HepG2 (cell line): ENCODE measurements around the gene DUSP12. TPM values are rescaled to one million over a fixed set of nuclear protein-coding genes. Genes with fewer than 3 reads are reported as not detected.

Source experiments
- ARNTL ChIP-seq: sonication (generic); formaldehyde crosslinking; IDR thresholded peaks from 2 replicates; pipeline ENCODE4 v1.4.0; 2020; ENCODE audit warnings: mild to moderate bottlenecking, missing genetic modification reagents
- NFYC ChIP-seq: IDR thresholded peaks from 2 replicates; pipeline ENCODE4 v1.6.1; 2016; ENCODE audit warnings: missing genetic modification reagents, missing compliant biosample characterization
- NPAS2 ChIP-seq: sonication (generic); formaldehyde crosslinking; IDR thresholded peaks from 2 replicates; pipeline ENCODE4 v1.8.0; 2022; ENCODE audit warnings: mild to moderate bottlenecking, missing genetic modification reagents, borderline replicate concordance
- POLR2A ChIP-seq, 2 experiments: IDR thresholded peaks; 2 replicates each; pipeline ENCODE4 v1.6.1; 2011; ENCODE audit warnings: low read depth in 2 of 2, low read length in 2 of 2, mild to moderate bottlenecking in 1 of 2, moderate library complexity in 1 of 2; ENCODE audit not compliant: insufficient read depth in 1 of 2
- SKI ChIP-seq: fragments of 450-650 bp; IDR thresholded peaks from one replicate; pipeline ENCODE4 v1.6.1; 2018; ENCODE audit warnings: mild to moderate bottlenecking; ENCODE audit not compliant: partially characterized antibody
- TBX2 ChIP-seq: sonication (generic); formaldehyde crosslinking; IDR thresholded peaks from 2 replicates; pipeline ENCODE4 v1.5.0; 2020; ENCODE audit warnings: missing genetic modification reagents, mild to moderate bottlenecking, borderline replicate concordance
- ZBTB21 ChIP-seq: sonication (generic); formaldehyde crosslinking; IDR thresholded peaks from 2 replicates; pipeline ENCODE4 v1.4.0; 2020; ENCODE audit warnings: missing genetic modification reagents
- ZFP37 ChIP-seq: sonication (generic); formaldehyde crosslinking; IDR thresholded peaks from 2 replicates; pipeline ENCODE4 v1.4.0; 2020; ENCODE audit warnings: missing genetic modification reagents, borderline replicate concordance
- ZNF354B ChIP-seq: sonication (generic); formaldehyde crosslinking; IDR thresholded peaks from 2 replicates; pipeline ENCODE4 v1.8.0; 2022; ENCODE audit warnings: mild to moderate bottlenecking, missing genetic modification reagents
- ZNF546 ChIP-seq: sonication (generic); formaldehyde crosslinking; conservative IDR thresholded peaks from 2 replicates; pipeline ENCODE4 v1.8.1; 2023; ENCODE audit warnings: mild to moderate bottlenecking, missing genetic modification reagents
- polyA plus RNA-seq, 8 experiments: library from polyadenylated mRNA; depleted of rRNA in 3 of 8; stranded (reverse) in 7 of 8; unstranded in 1 of 8; fragments of >200 nt; fragmentation: Illumina TruSeq in 4 of 8; extraction: Trizol in 4 of 8; gene quantifications; 2 replicates each; pipeline versions ENCODE4 v1.2.1 to v1.2.3, GENCODE V29; 2011 to 2016; ENCODE audit warnings: low read depth in 4 of 8, missing spikeins in 1 of 8, mixed read lengths in 1 of 8; ENCODE audit not compliant: insufficient read depth in 1 of 8
- total RNA-seq, 5 experiments: library from RNA; depleted of rRNA; stranded (reverse); fragments of >200 nt; fragmentation: Illumina TruSeq; extraction: Trizol; gene quantifications; 2 replicates each; pipeline ENCODE4 v1.2.3, GENCODE V29; 2016; ENCODE audit warnings: low read depth in 1 of 5
- TF ChIP-seq, protein P1 (sequence below): IDR thresholded peaks from 2 replicates; pipeline ENCODE4 v1.6.1; 2016; ENCODE audit warnings: low read depth, control low read depth
- TF ChIP-seq, protein P2 (sequence below): sonication (generic); formaldehyde crosslinking; IDR thresholded peaks from 2 replicates; pipeline ENCODE4 v1.8.0; 2022; ENCODE audit warnings: mild to moderate bottlenecking, missing genetic modification reagents; ENCODE audit not compliant: insufficient replicate concordance
- TF ChIP-seq, protein P3 (sequence below): sonication (generic); formaldehyde crosslinking; IDR thresholded peaks from 2 replicates; pipeline ENCODE4 v1.4.0; 2020; ENCODE audit warnings: missing genetic modification reagents, low read depth, mild to moderate bottlenecking, borderline replicate concordance
- TF ChIP-seq, protein P4 (sequence below): sonication (generic); formaldehyde crosslinking; IDR thresholded peaks from 2 replicates; pipeline ENCODE4 v1.5.0; 2020; ENCODE audit warnings: mild to moderate bottlenecking, missing genetic modification reagents, borderline replicate concordance
- TF ChIP-seq, protein P5 (sequence below): IDR thresholded peaks from 2 replicates; pipeline ENCODE4 v1.6.1; 2018; ENCODE audit warnings: missing genetic modification reagents, mild to moderate bottlenecking, missing compliant biosample characterization

Gene DUSP12
- total and polyA plus RNA-seq, 2 of the 13 experiments (the other 11 are each of a cell fraction or from before 2014, with no cell fraction given): 36.7 to 37.1 TPM

DNA sequence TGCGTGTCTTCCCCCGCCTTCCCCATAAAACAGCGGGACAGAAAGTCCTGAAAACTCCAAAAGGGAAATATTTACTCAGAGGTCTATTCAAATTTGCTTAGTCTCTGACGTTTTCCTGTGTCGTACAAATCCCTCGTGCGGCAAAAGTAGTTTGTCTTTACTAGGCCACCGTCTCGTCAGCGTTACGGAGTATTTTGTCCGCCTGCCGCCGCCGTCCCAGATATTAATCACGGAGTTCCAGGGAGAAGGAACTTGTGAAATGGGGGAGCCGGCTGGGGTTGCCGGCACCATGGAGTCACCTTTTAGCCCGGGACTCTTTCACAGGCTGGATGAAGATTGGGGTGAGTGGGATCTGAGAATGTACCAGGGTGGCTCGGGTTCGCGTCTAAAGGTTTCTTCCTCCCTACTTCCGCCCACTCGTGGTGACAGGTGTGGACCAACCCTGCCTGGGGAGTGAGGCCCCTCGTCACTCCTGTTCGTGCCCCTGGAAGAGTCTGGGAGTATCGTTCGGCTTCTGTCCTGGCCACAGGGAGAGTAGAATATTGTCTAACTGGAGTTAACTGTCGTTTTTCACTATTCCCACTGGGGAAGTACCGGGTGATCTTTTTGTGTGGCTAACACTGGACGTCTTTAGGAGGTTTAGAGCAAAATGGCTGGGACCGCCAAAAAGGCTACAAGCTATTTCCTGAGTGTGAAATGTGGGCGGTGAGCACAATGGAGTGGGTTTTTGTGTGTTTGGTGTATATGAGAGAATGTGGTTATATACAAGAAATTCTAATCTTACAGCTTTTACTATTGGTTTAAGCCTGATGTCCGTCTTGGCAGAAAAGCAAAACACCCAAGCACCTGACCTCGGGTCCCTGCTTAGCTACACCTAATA lies 16.8 kb downstream of the DUSP12 start, which contains the start of gene ATF6 (continued):
- no peak for TF ChIP-seq ZNF546 (CRISPR knock-in tag)
- TF ChIP-seq, protein P1, sequence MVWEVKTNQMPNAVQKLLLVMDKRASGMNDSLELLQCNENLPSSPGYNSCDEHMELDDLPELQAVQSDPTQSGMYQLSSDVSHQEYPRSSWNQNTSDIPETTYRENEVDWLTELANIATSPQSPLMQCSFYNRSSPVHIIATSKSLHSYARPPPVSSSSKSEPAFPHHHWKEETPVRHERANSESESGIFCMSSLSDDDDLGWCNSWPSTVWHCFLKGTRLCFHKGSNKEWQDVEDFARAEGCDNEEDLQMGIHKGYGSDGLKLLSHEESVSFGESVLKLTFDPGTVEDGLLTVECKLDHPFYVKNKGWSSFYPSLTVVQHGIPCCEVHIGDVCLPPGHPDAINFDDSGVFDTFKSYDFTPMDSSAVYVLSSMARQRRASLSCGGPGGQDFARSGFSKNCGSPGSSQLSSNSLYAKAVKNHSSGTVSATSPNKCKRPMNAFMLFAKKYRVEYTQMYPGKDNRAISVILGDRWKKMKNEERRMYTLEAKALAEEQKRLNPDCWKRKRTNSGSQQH (CRISPR knock-in tag): peak; percentile 76; the same call in 1 of the 2 replicates
- TF ChIP-seq TBX2 (CRISPR knock-in tag): peak; percentile 71
- TF ChIP-seq, protein P2, sequence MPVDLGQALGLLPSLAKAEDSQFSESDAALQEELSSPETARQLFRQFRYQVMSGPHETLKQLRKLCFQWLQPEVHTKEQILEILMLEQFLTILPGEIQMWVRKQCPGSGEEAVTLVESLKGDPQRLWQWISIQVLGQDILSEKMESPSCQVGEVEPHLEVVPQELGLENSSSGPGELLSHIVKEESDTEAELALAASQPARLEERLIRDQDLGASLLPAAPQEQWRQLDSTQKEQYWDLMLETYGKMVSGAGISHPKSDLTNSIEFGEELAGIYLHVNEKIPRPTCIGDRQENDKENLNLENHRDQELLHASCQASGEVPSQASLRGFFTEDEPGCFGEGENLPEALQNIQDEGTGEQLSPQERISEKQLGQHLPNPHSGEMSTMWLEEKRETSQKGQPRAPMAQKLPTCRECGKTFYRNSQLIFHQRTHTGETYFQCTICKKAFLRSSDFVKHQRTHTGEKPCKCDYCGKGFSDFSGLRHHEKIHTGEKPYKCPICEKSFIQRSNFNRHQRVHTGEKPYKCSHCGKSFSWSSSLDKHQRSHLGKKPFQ (CRISPR knock-in tag): peak; percentile 58
- TF ChIP-seq NFYC (CRISPR knock-in tag): no peak
- no peak for TF ChIP-seq NPAS2 (CRISPR knock-in tag)
- peak; percentile 58 to 74; a peak in 3 of 4 replicates for TF ChIP-seq POLR2A (IDR thresholded peaks at IDR 0.05; ENCODE audit: insufficient read depth in 1 of 2, low read depth in 2 of 2, low read length in 2 of 2)
- TF ChIP-seq, protein P3, sequence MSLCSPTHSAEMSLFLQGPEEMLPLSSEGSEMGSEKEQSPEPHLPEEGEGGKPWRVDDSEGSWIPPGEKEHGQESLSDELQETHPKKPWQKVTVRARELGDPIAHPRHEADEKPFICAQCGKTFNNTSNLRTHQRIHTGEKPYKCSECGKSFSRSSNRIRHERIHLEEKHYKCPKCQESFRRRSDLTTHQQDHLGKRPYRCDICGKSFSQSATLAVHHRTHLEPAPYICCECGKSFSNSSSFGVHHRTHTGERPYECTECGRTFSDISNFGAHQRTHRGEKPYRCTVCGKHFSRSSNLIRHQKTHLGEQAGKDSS (CRISPR knock-in tag): no peak
- peak; percentile 97 for TF ChIP-seq ZBTB21
- TF ChIP-seq ARNTL (CRISPR knock-in tag): peak; percentile 51; the same call in 1 of the 2 replicates
- peak; percentile 70 for TF ChIP-seq SKI
- TF ChIP-seq, protein P4, sequence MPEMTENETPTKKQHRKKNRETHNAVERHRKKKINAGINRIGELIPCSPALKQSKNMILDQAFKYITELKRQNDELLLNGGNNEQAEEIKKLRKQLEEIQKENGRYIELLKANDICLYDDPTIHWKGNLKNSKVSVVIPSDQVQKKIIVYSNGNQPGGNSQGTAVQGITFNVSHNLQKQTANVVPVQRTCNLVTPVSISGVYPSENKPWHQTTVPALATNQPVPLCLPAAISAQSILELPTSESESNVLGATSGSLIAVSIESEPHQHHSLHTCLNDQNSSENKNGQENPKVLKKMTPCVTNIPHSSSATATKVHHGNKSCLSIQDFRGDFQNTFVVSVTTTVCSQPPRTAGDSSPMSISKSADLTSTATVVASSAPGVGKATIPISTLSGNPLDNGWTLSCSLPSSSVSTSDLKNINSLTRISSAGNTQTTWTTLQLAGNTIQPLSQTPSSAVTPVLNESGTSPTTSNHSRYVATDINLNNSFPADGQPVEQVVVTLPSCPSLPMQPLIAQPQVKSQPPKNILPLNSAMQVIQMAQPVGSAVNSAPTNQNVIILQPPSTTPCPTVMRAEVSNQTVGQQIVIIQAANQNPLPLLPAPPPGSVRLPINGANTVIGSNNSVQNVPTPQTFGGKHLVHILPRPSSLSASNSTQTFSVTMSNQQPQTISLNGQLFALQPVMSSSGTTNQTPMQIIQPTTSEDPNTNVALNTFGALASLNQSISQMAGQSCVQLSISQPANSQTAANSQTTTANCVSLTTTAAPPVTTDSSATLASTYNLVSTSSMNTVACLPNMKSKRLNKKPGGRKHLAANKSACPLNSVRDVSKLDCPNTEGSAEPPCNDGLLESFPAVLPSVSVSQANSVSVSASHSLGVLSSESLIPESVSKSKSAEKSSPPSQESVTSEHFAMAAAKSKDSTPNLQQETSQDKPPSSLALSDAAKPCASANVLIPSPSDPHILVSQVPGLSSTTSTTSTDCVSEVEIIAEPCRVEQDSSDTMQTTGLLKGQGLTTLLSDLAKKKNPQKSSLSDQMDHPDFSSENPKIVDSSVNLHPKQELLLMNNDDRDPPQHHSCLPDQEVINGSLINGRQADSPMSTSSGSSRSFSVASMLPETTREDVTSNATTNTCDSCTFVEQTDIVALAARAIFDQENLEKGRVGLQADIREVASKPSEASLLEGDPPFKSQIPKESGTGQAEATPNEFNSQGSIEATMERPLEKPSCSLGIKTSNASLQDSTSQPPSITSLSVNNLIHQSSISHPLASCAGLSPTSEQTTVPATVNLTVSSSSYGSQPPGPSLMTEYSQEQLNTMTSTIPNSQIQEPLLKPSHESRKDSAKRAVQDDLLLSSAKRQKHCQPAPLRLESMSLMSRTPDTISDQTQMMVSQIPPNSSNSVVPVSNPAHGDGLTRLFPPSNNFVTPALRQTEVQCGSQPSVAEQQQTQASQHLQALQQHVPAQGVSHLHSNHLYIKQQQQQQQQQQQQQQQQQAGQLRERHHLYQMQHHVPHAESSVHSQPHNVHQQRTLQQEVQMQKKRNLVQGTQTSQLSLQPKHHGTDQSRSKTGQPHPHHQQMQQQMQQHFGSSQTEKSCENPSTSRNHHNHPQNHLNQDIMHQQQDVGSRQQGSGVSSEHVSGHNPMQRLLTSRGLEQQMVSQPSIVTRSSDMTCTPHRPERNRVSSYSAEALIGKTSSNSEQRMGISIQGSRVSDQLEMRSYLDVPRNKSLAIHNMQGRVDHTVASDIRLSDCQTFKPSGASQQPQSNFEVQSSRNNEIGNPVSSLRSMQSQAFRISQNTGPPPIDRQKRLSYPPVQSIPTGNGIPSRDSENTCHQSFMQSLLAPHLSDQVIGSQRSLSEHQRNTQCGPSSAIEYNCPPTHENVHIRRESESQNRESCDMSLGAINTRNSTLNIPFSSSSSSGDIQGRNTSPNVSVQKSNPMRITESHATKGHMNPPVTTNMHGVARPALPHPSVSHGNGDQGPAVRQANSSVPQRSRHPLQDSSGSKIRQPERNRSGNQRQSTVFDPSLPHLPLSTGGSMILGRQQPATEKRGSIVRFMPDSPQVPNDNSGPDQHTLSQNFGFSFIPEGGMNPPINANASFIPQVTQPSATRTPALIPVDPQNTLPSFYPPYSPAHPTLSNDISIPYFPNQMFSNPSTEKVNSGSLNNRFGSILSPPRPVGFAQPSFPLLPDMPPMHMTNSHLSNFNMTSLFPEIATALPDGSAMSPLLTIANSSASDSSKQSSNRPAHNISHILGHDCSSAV (CRISPR knock-in tag): no peak
- TF ChIP-seq, protein P5, sequence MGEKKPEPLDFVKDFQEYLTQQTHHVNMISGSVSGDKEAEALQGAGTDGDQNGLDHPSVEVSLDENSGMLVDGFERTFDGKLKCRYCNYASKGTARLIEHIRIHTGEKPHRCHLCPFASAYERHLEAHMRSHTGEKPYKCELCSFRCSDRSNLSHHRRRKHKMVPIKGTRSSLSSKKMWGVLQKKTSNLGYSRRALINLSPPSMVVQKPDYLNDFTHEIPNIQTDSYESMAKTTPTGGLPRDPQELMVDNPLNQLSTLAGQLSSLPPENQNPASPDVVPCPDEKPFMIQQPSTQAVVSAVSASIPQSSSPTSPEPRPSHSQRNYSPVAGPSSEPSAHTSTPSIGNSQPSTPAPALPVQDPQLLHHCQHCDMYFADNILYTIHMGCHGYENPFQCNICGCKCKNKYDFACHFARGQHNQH (CRISPR knock-in tag): peak; percentile 70; the same call in 1 of the 2 replicates
- TF ChIP-seq ZFP37 (CRISPR knock-in tag): peak; percentile 56; the same call in 1 of the 2 replicates
- TF ChIP-seq ZNF354B (CRISPR knock-in tag): no peak
